GM19397 (cell line): ENCODE results near the gene ASIC1.

Experiments used
- ATAC-seq: cut with Tn5 transposase; IDR thresholded peaks from one replicate; pipeline ENCODE4 v1.9.1; 2021; ENCODE audit warnings: mild to moderate bottlenecking, moderate library complexity; ENCODE audit not compliant: unreplicated experiment

The ASIC1 gene

GRCh38 chr12:50060120-50060468 is 2.7 kb downstream of the ASIC1 start:
- no peak for ATAC-seq

GRCh38 chr12:50061171-50061570 is 3.8 kb downstream of the ASIC1 start:
- no peak for ATAC-seq

- ATAC-seq, result no peak
Measured at GRCh38 chr12:50061946-50062686, 4.7 kb downstream of the ASIC1 start.

- no peak for ATAC-seq
Measured at GRCh38 chr12:50062728-50063460, 5.5 kb downstream of the ASIC1 start.

- no peak for ATAC-seq
Measured at GRCh38 chr12:50065726-50066310, 8.4 kb downstream of the ASIC1 start.

GRCh38 chr12:50066402-50066801 is 9.0 kb downstream of the ASIC1 start:
- no peak for ATAC-seq

GRCh38 chr12:50069069-50069468 is 11.7 kb downstream of the ASIC1 start:
- no peak for ATAC-seq

GRCh38 chr12:50069539-50069938 is 12.1 kb downstream of the ASIC1 start:
- no peak for ATAC-seq

GRCh38 chr12:50070314-50071060 is 13.1 kb downstream of the ASIC1 start:
- ATAC-seq, result no peak

- ATAC-seq, result no peak
Measured at GRCh38 chr12:50072198-50072907, 15.0 kb downstream of the ASIC1 start.

GRCh38 chr12:50073206-50073605 is 15.8 kb downstream of the ASIC1 start:
- no peak for ATAC-seq

- no peak for ATAC-seq
Measured at GRCh38 chr12:50073712-50074111, 16.3 kb downstream of the ASIC1 start.

GRCh38 chr12:50074936-50075807 is 17.8 kb downstream of the ASIC1 start:
- ATAC-seq, result peak; percentile 74

- ATAC-seq, result no peak
Measured at GRCh38 chr12:50075808-50076170, 18.4 kb downstream of the ASIC1 start.

- no peak for ATAC-seq
Measured at GRCh38 chr12:50077099-50077498, 19.7 kb downstream of the ASIC1 start.

GRCh38 chr12:50078281-50078680 is 20.9 kb downstream of the ASIC1 start:
- no peak for ATAC-seq

- ATAC-seq, result no peak
Measured at GRCh38 chr12:50079771-50080170, 22.4 kb downstream of the ASIC1 start.

- no peak for ATAC-seq
Measured at GRCh38 chr12:50081096-50081808, 23.9 kb downstream of the ASIC1 start.

GRCh38 chr12:50082644-50083043 is 25.2 kb downstream of the ASIC1 start:
- ATAC-seq, result no peak
